Osteoblast (primary cell): ENCODE data around the gene SIPA1L3. TPM values are rescaled to one million over a fixed set of nuclear protein-coding genes. Genes with fewer than 3 reads are reported as not detected.

ENCODE experiments used
- DNase-seq: peaks from one replicate; pipeline ENCODE4 v3.0.0; 2011; ENCODE audit warnings: low spot score, mixed read lengths; ENCODE audit not compliant: insufficient read length; ENCODE audit errors: missing footprints
- H2AFZ ChIP-seq: 2 replicates; pipeline ENCODE4 v1.6.0; 2011; ENCODE audit warnings: mild to moderate bottlenecking, low read length
- H3K27ac ChIP-seq: 2 replicates; pipeline ENCODE4 v1.5.1; 2011; ENCODE audit warnings: mild to moderate bottlenecking, low read depth, low read length, moderate library complexity
- H3K27me3 ChIP-seq: 2 replicates; pipeline ENCODE4 v1.6.0; 2012; ENCODE audit warnings: mild to moderate bottlenecking, control low read depth, inconsistent platforms, low read length, moderate library complexity; ENCODE audit not compliant: insufficient read depth
- H3K36me3 ChIP-seq: 2 replicates; pipeline ENCODE4 v1.5.1; 2011; ENCODE audit warnings: mild to moderate bottlenecking, low read length, control low read depth, moderate library complexity; ENCODE audit not compliant: insufficient read depth
- H3K4me1 ChIP-seq: 2 replicates; pipeline ENCODE4 v1.5.1; 2011; ENCODE audit warnings: mild to moderate bottlenecking, low read length, control low read depth, moderate library complexity; ENCODE audit not compliant: insufficient read depth
- H3K4me2 ChIP-seq: 2 replicates; pipeline ENCODE4 v1.6.0; 2011; ENCODE audit warnings: mild to moderate bottlenecking, low read length; ENCODE audit not compliant: insufficient read depth
- H3K4me3 ChIP-seq: fragments of 200-600 bp; sonication (generic); 3 replicates; pipeline ENCODE4 v1.5.1; 2012; ENCODE audit warnings: mild to moderate bottlenecking, low read length, inconsistent platforms; ENCODE audit not compliant: insufficient read depth
- H3K79me2 ChIP-seq: 2 replicates; pipeline ENCODE4 v1.6.0; 2012; ENCODE audit warnings: mild to moderate bottlenecking, low read length, control low read depth, inconsistent platforms; ENCODE audit not compliant: insufficient read depth
- H3K9me3 ChIP-seq: 2 replicates; pipeline ENCODE4 v1.5.1; 2011; ENCODE audit warnings: low read depth, low read length, control low read depth
- H4K20me1 ChIP-seq: 2 replicates; pipeline ENCODE4 v1.6.0; 2012; ENCODE audit warnings: mild to moderate bottlenecking, low read length, control low read depth; ENCODE audit not compliant: insufficient read depth
- CTCF ChIP-seq: IDR thresholded peaks from 2 replicates; pipeline ENCODE4 v1.5.1; 2011; ENCODE audit warnings: mild to moderate bottlenecking, low read depth, low read length, moderate library complexity; ENCODE audit errors: extremely low read depth
- total RNA-seq: library from RNA; depleted of rRNA; stranded (reverse); fragments of >200 nt; gene quantifications from 2 replicates; pipeline ENCODE4 v1.2.3, GENCODE V29; 2012

SIPA1L3 gene
- total RNA-seq, 1 donor: 17.4 TPM

- Histone ChIP-seq H3K27ac (peak overlapping the region; percentile 94), H3K9me3 (no peaks in the 10 kb centered on the region), H3K36me3 (no peaks in the 10 kb centered on the region), H2AFZ (no peak overlapping the region), H3K4me2 (no peak overlapping the region), H3K27me3 (no peaks in the 10 kb centered on the region), H4K20me1 (no peaks in the 10 kb centered on the region), H3K4me3 (no peak overlapping the region), H3K4me1 (peaks cover 31% of the 10 kb centered on the region), H3K79me2 (peaks cover 93% of the 10 kb centered on the region)
- DNase-seq: no peak
- TF ChIP-seq CTCF: no peak
Observed at GRCh38 chr19:37961198-37961597, 54.2 kb downstream of the SIPA1L3 start.

GRCh38 chr19:37963190-37963936 lies 56.4 kb downstream of the SIPA1L3 start:
- Histone ChIP-seq H3K79me2 (peaks cover 92% of the 10 kb centered on the region), H4K20me1 (no peaks in the 10 kb centered on the region), H3K4me2 (peak overlapping the region; percentile 50), H3K27ac (peak overlapping the region; percentile 94), H3K36me3 (no peaks in the 10 kb centered on the region), H3K27me3 (no peaks in the 10 kb centered on the region), H2AFZ (peak overlapping the region; percentile 18), H3K4me3 (peak overlapping the region; percentile 5), H3K9me3 (no peaks in the 10 kb centered on the region), H3K4me1 (peaks cover 41% of the 10 kb centered on the region)
- peak; percentile 88 for DNase-seq
- no peak for TF ChIP-seq CTCF

GRCh38 chr19:37964109-37964508 lies 57.1 kb downstream of the SIPA1L3 start:
- Histone ChIP-seq H3K79me2 (peaks cover 92% of the 10 kb centered on the region), H4K20me1 (no peaks in the 10 kb centered on the region), H3K4me2 (peak overlapping the region; percentile 50), H2AFZ (no peak overlapping the region), H3K9me3 (no peaks in the 10 kb centered on the region), H3K27ac (peak overlapping the region; percentile 94), H3K36me3 (no peaks in the 10 kb centered on the region), H3K4me1 (peaks cover 41% of the 10 kb centered on the region), H3K27me3 (no peaks in the 10 kb centered on the region), H3K4me3 (no peak overlapping the region)
- TF ChIP-seq CTCF: no peak
- DNase-seq: no peak

GRCh38 chr19:37966211-37966661 lies 59.2 kb downstream of the SIPA1L3 start:
- Histone ChIP-seq H3K27me3 (no peaks in the 10 kb centered on the region), H3K79me2 (peaks cover 93% of the 10 kb centered on the region)

More at GRCh38 chr19:37966211-37966661, 59.2 kb downstream of the SIPA1L3 start:
- Histone ChIP-seq H3K4me1 (peaks cover 39% of the 10 kb centered on the region), H4K20me1 (no peaks in the 10 kb centered on the region), H3K27ac (peak overlapping the region; percentile 51), H3K9me3 (peaks cover 4% of the 10 kb centered on the region), H2AFZ (no peak overlapping the region), H3K36me3 (no peaks in the 10 kb centered on the region), H3K4me2 (no peak overlapping the region), H3K4me3 (no peak overlapping the region)
- TF ChIP-seq CTCF: no peak
- DNase-seq: no peak
